ENCODE measurements around the gene LMBR1.

LMBR1 gene

DNA sequence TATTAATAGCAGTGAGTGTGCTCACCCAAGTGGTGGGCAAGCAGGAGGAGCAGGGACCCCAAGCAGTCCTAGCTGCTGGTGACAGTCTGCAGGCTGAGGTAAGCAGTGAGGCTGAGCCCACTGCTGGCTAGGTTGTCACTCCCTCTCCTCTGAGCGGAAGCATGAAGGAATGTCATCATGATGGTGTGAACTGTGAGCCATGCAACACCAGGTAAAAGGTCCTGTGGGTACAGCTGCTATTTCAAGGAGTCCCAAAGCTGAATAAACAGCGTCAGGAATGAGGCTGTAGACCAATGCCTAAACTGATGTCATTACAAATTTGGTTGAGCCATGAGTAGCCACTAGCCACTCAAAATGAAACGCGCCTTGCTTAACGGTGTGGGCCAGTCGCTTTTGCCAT, 126.3 kb downstream of the LMBR1 start:
- no peak for TF ChIP-seq POLR2AphosphoS5 (IDR thresholded peaks at IDR 0.05; ENCODE audit: low read depth, low read length)
- no peak for TF ChIP-seq SIN3A (IDR thresholded peaks at IDR 0.05; ENCODE audit: borderline replicate concordance, insufficient read depth, low read length)
- TF ChIP-seq TAF1 (IDR thresholded peaks at IDR 0.05; ENCODE audit: borderline replicate concordance, insufficient read depth, low read length): no peak
- TF ChIP-seq, protein P1, sequence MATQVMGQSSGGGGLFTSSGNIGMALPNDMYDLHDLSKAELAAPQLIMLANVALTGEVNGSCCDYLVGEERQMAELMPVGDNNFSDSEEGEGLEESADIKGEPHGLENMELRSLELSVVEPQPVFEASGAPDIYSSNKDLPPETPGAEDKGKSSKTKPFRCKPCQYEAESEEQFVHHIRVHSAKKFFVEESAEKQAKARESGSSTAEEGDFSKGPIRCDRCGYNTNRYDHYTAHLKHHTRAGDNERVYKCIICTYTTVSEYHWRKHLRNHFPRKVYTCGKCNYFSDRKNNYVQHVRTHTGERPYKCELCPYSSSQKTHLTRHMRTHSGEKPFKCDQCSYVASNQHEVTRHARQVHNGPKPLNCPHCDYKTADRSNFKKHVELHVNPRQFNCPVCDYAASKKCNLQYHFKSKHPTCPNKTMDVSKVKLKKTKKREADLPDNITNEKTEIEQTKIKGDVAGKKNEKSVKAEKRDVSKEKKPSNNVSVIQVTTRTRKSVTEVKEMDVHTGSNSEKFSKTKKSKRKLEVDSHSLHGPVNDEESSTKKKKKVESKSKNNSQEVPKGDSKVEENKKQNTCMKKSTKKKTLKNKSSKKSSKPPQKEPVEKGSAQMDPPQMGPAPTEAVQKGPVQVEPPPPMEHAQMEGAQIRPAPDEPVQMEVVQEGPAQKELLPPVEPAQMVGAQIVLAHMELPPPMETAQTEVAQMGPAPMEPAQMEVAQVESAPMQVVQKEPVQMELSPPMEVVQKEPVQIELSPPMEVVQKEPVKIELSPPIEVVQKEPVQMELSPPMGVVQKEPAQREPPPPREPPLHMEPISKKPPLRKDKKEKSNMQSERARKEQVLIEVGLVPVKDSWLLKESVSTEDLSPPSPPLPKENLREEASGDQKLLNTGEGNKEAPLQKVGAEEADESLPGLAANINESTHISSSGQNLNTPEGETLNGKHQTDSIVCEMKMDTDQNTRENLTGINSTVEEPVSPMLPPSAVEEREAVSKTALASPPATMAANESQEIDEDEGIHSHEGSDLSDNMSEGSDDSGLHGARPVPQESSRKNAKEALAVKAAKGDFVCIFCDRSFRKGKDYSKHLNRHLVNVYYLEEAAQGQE (IDR thresholded peaks at IDR 0.05; ENCODE audit: insufficient read depth in 1 of 2, low read depth in 2 of 2, low read length in 2 of 2): no peak
- no peak for TF ChIP-seq FOXP2 (optimal IDR thresholded peaks at IDR 0.05; ENCODE audit: borderline replicate concordance, extremely low read depth, extremely low read length, insufficient read depth)

DNA sequence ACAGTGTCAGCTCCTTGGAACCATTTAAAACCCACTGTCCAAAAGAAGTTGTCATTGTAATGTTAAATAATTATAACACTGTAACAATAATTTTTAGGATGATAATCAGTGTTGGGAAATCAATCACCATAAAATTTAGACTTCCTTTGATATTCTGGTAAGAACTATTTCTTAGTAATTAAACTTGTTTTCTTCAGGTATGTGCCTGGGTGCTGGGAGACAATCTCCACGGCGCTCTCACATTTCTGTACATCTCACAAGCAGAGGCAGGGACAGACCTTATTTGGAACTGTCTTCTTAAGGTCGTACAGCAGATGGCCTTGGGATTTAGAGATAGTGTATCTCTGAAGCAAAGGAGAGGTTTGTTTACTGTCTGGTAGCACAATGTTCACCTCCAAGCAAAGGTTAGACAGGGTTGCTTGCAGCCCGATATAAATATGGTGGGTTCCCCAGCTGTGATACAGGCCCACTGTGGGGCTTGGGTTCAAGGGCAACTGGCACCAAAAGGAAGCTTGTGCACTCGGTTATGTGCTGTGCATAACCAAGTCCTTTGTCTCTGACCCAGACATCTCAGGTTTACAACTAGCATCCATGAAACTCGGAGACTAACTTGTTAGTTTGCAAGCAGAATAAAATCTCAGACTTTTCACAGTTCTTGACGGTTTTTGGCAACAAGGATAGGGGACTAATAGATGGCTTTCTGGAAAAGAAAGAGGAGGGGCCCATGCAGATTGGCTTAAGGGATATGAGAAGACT, 126.9 kb downstream of the LMBR1 start:
- TF ChIP-seq TAF1 (IDR thresholded peaks at IDR 0.05; ENCODE audit: borderline replicate concordance, insufficient read depth, low read length): no peak
- TF ChIP-seq, protein P1 (IDR thresholded peaks at IDR 0.05; ENCODE audit: insufficient read depth in 1 of 2, low read depth in 2 of 2, low read length in 2 of 2): no peak
- TF ChIP-seq SIN3A (IDR thresholded peaks at IDR 0.05; ENCODE audit: borderline replicate concordance, insufficient read depth, low read length): no peak
- no peak for TF ChIP-seq FOXP2 (optimal IDR thresholded peaks at IDR 0.05; ENCODE audit: borderline replicate concordance, extremely low read depth, extremely low read length, insufficient read depth)
- TF ChIP-seq POLR2AphosphoS5 (IDR thresholded peaks at IDR 0.05; ENCODE audit: low read depth, low read length): no peak

DNA sequence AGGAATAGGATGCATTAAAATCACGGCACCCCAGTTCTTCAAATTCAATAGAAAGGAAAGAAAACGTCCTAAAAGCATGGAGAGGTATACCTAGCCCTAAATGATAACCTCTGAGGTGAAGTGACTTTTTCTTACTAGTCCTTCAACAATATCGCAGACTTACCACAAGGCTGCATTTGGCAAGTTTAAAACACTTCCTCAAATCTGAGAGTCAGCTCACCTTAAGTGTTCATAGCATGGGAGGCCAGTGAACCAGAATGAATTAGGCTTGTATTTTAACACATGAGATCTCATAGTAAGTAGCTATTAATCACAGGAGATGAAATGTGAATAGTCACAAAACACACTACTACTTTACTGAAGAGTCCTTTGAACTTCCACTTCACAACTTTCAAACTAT, 128.2 kb downstream of the LMBR1 start:
- TF ChIP-seq SIN3A (IDR thresholded peaks at IDR 0.05; ENCODE audit: borderline replicate concordance, insufficient read depth, low read length): no peak
- TF ChIP-seq TAF1 (IDR thresholded peaks at IDR 0.05; ENCODE audit: borderline replicate concordance, insufficient read depth, low read length): no peak
- no peak for TF ChIP-seq FOXP2 (optimal IDR thresholded peaks at IDR 0.05; ENCODE audit: borderline replicate concordance, extremely low read depth, extremely low read length, insufficient read depth)
- TF ChIP-seq, protein P1 (IDR thresholded peaks at IDR 0.05; ENCODE audit: insufficient read depth in 1 of 2, low read depth in 2 of 2, low read length in 2 of 2): no peak
- no peak for TF ChIP-seq POLR2AphosphoS5 (IDR thresholded peaks at IDR 0.05; ENCODE audit: low read depth, low read length)

DNA sequence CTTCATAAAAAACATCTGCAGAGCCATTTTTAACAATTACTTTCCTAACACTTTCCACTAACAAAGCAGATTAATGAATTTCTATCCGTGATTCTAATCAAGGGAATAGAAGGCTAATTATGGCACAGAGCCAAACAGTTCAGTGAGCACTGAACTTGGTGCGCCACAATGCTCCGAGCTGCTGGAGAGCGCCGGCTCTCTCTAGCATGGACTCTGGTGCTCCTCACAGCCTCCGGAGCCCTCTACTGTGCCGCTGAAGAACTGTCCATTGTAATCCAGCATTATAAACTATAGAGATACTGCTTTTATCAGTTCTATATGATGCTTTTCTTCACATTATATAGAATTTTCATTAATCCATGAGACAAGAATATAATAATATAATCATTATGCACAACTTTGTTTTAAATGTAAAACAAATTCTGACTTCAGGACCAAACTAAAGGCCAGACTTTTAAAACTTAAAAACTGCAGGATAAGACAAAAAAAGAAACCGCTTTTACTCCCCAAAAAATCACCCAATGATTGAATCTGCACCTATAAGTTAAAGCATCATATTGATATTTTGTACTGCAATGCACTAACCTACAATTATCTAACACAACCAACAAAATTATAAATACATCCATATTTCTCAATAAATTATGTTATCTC, 128.8 kb downstream of the LMBR1 start:
- no peak for TF ChIP-seq SIN3A (IDR thresholded peaks at IDR 0.05; ENCODE audit: borderline replicate concordance, insufficient read depth, low read length)
- no peak for TF ChIP-seq FOXP2 (optimal IDR thresholded peaks at IDR 0.05; ENCODE audit: borderline replicate concordance, extremely low read depth, extremely low read length, insufficient read depth)
- TF ChIP-seq TAF1 (IDR thresholded peaks at IDR 0.05; ENCODE audit: borderline replicate concordance, insufficient read depth, low read length): no peak
- TF ChIP-seq, protein P1 (IDR thresholded peaks at IDR 0.05; ENCODE audit: insufficient read depth in 1 of 2, low read depth in 2 of 2, low read length in 2 of 2): peak; percentile 39 to 84; a peak in 2 of 4 replicates
- TF ChIP-seq POLR2AphosphoS5 (IDR thresholded peaks at IDR 0.05; ENCODE audit: low read depth, low read length): no peak

All from PFSK-1 (cell line).